Umbilical cord (tissue), 2 donors: Measurements from ENCODE around the gene BAIAP3. TPM values are rescaled to one million over a fixed set of nuclear protein-coding genes. Genes with fewer than 3 reads are reported as not detected.

Experiments
- DNase-seq: peaks from one replicate; pipeline ENCODE4 v3.0.0-alpha.2; 2015; ENCODE audit warnings: low spot score
- total RNA-seq: library from RNA; depleted of rRNA; stranded (reverse); fragments of >200 nt; gene quantifications from one replicate; pipeline ENCODE4 v1.2.3, GENCODE V29; 2014; ENCODE audit warnings: low replicate concordance; ENCODE audit not compliant: insufficient read depth

Gene BAIAP3
- total RNA-seq, 1 donor from 2014 or later, result 0.24 TPM

DNA sequence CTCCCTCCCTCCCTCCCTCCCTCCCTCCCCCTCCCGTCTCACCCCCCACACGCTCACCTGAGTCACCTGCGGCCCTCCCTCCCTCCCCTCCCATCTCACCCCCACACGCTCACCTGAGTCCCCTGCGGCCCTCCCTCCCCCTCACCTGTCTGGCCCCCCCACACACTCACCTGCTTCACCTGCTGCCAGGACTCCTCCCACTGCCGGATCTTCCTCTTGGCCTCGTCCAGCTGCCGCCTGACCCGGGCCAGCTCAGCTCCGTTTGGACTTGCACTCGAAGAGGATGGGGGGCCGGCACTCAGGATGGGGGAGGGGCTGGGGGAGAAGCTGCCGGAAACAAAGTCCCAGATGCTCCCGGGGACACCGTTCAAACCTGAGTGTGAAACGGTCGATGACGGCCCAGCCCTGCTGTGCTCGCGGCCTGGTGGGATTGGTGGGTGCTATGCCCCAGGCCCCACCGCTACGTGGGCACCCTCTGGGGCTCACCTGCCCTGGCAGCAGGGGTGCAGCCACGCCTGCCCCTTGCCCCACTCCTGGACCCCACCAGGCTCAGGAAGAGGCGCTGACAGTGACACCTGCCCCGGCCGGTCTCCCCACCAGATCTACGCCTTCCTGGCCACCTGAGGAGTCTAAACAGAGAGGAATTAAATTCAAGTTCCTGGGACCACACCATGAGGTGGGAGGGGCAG, 34.2 kb downstream of the BAIAP3 start:
- DNase-seq, result no peak

DNA sequence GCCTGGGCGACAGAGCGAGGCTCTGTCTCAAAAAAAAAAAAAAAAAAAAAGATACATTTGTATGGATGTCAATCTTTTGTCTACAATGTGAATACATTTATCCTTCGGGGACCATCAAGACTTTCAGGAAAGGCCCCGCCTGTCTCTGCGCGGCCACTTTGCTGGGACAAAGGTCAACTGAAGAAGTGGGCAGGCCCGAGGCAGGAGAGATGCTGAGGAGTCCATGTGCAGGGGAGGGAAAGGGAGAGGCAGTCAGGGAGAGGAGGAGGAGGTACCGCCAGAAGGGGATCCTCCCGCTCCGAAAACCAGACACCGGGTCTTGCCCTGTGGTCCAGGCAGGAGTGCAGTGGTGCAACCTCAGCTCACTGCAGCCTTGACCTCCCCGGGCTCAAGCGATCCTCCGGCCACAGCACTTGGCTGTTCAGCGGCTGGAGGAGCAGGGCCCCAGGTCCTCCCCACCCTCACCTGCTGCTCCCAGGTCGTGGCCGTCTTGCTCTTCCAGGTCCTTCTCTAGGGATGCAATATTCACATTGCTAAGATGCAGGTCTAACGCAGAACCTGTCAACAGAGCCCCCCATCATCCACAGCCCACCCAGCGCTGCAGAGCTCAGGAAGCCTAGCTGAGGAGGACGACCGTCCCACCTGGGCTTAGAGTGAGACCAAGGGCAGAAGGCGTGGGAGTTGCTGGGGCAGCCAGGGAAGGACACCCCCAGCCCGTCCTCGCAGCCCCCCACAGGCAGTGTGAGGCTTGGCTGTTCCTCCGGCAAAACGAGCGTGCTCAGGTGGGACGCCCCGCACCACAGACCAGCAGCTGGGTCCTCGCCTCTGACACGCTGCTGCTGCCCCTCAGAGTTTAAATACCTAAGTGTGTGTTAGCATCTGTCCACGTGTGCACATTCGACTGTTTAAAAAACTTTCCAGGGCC, 37.9 kb downstream of the BAIAP3 start:
- DNase-seq, result no peak

DNA sequence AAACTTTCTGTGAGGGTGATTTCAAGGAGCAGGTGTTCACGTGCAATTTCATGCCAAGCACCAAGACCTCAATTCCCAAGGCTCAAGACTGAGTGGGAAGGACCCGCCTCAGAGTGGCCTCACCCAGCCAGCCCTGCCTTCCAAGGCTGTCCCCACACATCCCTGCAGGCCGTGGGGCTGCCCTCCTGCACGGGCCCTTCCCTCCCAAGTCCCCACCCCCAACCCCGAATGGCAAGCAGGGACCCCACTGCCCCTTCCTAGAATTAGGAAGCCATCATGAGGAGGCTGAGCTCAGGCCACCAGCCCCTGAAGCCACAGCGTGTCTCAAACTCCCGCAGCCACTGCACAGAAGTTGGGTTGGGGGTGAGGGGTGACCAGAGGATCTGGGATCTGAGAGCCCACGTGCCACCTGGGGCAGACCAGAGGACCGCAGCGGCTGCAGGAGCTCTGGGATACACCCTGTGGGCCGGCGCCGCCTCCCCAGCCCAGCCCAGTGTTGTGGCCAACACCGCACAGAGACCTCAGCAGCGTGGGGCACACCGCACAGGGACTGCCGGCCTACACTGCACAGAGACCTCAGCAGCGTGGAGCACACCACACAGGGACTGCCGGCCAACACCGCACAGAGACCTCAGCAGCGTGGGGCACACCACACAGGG, 39.0 kb downstream of the BAIAP3 start:
- DNase-seq, result no peak

DNA sequence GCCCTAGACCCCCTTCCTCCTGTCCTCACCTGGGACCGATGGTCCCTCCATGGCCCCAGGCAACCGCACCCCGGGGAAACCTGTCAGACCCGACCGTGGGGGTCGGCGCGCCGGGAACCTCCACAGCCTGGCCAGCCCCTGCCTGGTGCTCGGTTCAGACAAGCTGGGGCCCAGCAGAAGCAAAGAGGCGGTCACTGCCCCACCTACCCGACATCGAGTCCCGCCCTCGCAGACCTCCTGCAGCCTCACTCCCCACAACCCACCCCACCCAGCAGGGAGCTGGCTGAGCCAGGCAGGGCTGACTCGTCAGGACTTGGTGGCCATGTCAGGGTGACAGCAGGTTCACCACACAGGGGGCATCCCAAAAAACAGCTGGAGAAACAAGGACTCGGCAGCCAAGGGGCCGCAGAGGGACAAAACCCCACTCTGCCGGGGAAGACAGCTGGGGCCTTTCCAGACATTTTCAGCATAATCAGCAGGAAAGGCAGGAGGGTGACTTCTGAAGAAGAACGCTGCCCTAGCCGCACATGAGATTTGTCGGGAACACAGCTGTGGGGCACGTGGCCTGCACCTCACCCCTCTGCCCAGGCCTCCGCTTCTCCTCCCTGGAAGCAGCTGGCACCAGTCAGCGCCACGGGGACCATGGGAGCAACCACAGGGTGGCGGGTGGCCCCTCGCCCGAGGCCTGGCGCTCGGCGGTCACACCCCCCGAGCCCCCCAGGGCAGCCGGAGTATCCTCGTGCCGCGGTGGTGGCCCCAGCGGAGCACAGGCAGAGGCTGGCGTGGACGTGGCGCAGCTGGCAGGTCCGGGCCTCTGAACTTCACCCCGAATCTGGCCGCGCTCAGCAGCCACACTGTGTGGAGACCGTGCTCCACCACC, 41.2 kb downstream of the BAIAP3 start:
- DNase-seq, result no peak

DNA sequence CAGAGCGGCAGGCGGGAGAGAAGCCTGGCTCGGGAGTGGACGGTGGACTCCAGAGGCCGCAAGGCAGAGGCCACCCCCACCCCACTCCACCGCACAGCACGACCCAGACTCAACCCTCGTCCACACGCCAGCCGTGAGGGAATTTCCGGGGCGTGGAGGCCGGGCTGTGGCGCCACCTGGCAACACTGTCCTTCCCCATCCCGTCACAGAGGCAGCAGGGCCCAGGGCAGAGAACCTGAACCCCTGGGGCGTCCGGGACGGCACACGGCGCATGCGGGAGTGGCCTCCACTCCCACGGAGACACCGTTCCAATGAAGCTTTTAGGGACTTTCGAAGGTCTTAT, 41.8 kb downstream of the BAIAP3 start:
- DNase-seq, result no peak

DNA sequence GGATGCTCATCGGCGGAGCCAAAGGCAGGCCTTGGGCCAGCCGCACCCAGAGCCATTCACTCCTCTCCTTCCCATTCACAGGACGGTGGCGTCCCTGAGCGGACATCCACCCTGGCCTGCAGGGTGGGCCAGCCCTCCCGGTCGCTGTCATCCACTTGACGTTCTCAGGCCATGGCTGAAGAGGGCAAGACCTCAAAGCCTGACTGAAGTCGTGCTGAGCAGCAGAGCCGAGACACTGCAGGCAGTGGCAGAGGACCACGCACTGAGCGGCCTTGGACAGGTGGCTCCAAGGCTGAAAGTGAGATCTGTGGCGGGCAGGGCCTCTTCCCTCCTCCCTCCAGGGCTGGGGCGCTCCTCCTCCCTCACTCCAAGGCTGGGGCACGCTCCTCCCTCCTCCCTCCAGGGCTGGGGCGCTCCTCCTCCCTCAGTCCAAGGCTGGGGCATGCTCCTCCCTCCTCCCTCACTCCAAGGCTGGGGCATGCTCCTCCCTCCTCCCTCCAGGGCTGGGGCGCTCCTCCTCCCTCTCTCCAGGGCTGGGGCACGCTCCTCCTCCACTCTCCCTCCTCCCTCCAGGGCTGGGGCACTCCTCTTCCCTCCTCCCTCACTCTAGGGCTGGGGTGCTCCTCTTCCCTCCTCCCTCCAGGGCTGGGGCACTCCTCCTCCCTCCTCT, 42.4 kb downstream of the BAIAP3 start:
- no peak for DNase-seq

DNA sequence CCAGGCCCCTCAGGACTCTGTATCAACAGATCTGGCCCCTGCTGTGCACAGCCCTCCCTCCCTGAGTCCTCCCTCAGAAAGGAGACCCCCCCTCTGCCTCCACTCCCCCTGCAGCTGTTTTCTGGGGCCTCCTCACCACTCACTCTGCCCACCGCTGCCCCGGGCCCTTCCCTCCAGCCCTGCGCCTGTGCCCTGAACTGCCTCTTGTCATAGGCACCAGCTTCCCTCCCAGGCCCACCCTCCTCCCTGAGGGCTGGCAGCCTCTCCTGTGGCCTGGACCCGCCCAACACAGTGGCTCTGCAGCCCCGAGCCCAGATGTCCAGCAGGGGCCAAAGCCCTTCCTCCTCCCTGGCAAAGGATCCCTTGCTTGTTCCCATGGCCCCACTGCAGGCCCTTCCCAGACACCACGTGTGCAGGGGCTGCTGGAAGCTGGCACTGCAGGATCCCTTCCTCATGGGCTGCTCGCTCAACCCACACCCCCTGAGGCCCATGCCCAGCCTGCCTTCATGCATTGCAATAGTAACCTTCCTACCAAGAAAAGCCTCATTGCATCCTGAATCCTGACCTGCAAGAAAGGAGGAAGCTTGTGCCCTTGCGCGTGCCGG, 44.1 kb downstream of the BAIAP3 start:
- DNase-seq, result no peak

DNA sequence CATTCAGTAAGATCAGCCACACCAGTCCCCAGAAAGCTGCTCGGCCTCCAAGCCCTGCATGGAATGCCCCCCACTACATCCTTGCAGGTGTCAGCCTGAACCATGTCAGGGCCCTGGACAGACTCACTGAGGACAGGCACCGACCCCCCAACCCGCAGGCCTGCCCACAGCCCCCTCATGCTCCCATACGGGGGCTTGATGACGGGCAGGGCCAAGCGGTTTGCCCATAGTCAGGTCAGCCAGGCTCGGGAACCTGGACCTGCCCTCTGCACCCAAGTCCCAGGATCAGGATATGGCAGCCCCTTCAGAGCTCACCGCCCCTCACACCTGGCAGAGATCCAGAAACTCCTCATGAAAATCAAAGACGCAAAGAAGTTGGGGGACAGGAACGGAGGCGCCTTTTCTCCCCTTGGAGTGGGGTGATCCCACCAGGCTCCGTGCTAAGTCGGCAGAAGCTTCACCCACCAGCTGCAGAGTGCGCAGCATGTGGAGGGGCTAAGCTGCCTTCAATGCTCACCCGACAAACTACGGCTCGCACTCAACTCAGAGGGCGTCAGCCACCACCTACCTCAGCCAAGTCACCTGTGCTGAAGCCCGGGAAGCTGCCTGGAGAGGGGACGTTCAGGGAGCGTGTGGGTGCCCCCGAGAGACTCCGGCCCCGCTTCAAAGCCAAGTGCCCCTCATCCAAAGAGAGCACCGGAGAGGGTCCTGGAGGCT, 44.8 kb downstream of the BAIAP3 start:
- DNase-seq, result no peak

DNA sequence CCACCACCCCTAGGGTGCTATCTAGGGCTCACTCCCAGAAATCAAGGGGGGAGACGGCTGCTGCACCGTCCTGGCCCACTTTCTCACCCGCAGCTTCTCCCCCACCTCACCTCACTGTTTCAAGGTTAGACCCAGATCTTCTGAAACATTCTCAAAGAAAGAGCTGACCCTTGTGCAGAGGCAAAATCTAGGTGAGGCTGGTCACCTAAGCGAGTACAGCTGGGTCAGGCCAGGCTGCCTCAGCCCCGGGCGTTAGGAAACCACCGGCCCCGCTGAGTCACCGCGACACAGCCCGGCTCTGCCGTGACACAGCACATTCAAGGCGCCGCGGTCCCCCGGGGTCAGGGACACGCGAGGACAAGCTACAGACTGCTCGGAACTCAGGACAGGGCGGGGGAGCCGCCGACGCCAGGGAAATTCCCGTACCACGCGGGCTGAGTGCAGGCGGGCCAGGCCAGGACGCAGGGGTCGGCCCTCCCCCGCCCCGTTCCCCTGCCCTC, 45.4 kb downstream of the BAIAP3 start:
- DNase-seq, result peak; percentile 26

DNA sequence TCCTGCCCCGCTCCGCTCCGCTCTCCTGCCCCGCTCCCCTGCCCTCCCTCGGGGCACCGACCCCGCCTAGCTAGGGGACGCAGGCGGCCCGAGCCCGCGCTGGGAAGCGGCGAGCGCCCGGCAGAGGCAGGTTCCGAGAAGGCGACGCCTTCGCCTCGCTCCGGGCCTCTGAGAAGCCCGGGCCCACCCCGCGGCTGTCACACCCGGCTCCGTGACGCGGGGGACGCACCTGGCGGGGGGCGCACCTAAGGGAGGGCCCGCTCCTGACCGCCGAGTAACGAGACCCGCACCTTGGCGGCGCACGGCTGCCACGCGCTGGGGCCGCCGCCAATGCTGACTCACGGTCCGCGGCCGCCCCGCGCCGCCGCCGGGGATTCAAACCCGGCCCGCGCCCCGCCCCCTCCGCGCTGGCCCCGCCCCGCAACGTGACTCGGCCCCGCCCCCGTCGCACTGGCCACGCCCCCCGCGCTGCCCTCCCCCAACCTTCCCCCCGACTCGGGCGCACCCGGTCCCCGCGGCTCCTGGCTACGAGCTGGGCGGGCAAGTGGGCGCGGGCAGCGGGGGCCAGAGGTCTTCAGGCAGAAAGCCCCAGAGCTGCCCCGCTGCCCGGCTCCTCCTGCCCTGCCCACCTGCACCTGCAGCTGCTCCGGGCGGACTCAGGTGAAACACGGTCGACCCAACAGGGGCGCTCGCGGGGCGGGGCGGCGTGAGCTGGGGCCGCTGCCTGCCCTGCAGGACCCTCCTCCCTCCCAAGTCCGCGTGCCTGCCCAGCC, 46.0 kb downstream of the BAIAP3 start:
- peak; percentile 22 for DNase-seq

DNA sequence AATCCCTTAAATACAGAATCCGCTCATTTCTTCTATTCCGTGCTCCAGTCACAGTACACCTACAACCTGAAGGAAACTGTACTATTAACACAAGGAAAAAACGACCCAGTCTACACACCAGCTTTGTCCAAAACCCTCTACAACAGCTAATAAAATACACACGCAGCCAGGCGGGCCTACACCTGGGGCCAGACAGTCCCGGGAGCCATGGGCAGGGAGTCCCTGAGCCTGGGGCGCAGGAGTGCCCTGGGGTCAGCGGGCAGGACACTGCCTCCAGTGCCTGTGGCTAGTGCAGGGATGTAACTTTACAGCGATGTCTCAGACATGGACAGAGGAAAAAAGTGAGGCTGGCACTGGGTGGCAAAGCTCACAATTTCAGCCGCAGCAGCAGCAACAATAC, 46.8 kb downstream of the BAIAP3 start:
- DNase-seq, result no peak

DNA sequence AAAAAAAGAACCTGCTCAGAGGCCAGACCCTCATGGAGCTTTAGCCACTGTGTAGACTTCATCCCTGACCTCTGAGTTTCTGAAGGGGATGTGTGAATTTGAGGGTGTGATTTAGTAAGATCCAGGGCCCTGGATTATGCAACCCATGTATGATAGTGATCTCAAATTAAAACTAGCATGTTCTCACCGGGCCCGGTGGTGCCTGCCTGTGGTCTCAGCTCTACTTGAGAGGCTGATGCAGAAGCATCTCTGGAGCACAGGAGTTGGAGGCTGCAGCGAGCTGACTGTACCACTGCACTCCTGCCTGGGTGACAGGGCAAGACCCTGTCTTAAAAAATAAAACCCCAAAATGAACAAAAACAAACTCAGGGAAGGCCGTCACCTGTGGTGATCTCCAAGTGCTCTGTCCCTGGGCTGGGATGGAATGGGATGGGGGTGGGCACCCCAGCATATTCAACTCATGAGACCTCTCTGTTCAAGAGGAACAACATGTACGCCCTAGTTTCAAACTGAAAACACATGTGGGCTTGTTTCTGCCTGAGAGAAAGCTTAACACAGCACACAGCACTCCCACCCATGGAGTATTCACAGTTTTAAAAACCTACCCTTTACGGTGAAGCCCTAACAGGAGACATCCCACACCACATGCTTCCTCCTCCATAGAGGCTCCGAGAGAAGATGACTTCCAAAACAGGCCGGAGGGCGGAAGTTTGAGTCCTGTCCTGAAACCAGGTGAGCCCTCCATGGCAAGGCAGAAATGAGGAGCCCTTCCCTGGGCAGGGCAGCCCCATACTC, 48.4 kb downstream of the BAIAP3 start:
- no peak for DNase-seq

DNA sequence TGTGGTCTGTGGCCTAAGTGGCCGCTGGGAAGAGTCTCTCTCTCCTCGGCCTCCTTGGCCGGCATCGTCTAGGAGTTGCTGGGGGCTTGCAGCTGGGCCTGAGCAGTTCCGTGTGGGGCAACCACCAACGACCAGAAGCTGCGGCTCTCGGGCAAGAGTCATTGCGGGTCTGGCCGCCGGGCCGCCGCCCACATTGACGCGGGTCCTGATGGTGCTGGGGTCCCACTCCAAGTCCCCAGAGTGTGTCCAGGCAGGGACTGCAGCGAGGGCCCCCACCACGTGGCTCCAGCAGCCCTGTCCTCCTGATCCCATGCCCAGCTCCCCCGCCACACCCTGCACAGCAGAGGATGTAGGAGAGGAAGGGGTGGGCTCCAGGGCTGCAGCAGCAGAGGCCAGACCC, 50.1 kb downstream of the BAIAP3 start:
- DNase-seq, result no peak

DNA sequence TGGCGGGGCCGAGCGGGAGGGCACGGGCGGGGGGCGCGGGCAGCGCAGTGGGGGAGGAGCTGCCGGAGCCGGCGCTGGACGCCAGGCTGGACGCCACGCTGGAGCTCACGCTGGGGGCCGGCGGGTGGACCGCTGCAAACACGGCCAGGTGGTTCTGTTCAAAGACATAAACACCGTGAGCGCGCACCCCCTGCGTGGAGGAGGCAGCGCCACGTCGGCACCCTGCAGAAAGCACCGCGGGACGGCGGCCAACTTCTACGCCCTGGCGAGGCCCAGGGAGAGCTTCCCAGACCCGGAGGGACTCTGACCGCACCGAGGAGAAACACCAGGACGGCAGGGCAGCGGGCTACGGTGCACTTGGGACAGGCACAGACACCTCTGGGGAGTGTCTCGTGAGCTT, 51.8 kb downstream of the BAIAP3 start:
- no peak for DNase-seq

DNA sequence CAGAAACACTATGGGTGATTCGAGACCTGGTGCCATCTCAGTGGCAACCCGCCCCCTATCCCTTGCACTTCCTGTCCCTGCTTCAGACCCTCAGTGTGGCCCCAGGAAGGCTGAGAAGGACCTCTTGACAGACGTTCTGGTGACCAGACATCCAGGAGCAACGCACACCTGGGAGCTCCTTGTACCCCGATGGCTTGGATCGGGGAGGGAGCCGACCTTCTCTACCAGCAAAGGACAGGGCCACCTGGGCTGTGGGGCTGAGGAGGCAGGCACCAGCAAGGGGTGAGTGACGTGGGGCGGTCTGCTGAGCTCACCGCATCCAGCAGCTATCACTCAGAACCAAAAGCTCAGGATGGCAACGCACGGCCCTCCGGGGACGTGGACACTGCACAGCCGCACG, 53.9 kb downstream of the BAIAP3 start:
- no peak for DNase-seq

DNA sequence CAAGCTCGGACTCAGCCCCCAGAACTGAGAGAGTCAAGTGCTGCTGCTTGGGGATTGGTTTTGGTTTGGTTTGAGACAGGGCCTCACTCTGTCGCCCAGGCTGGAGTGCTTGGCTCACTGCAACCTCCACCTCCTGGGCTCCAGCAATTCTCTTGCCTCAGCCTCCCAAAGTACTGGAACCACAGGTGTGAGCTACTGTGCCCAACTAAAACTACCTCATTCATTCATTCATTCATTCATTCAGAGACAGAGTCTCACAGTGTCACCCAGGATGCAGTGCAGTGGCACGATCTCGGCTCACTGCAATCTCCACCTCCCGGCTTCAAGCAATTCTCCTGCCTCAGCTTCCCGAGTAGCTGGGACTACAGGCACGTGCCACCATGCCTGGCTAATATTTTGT, 56.3 kb downstream of the BAIAP3 start:
- no peak for DNase-seq

DNA sequence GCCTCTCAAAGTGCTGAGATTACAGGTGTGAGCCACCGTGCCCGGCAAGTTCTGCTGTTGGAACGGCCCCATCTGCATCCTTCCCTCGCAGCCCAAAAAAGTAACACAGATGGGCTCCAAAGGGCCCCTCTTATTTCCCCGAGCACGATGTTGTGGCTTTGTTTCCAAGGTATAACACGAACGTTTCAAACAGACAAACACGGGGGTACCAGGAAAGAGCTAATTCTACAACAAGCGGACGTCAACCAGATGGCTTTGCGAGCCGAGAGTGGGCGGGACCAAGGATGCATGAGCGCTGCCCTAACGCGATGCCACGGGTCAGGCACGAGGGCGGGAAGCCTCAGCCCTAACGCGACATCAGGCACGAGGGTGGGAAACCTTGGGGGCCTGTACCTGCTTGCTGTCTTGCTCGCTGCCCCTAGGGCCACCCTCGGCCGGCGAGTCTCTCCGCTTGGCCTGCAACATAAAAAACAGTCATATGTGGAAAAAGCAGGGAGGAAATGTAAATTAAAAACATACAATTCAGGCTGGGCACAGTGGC, 56.9 kb downstream of the BAIAP3 start:
- no peak for DNase-seq

DNA sequence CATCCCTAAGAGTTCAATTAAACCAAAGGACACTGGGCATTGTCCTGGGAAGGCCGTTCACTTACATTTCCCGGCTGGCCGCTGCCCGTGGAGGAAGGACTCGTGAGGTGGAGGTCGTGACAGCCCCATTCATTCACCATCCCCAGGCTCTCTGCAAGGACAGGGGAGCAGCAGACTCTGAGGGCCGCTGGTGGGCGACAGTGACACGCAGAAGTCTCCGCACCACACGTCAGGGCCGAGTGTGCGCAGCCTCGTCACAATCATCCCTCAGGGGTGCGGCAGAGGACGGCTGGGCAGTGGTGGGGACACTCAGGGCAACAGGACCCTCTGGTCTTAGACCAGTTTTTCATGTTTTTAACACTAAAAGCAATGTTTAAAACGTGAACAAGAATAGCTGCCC, 59.4 kb downstream of the BAIAP3 start:
- DNase-seq, result no peak
